ENCODE results near the gene SPAG4. TPM values are rescaled to one million over a fixed set of nuclear protein-coding genes. Genes with fewer than 3 reads are reported as not detected.
A peak's percentile ranks its signal among the peaks of the same experiment; 100 is the strongest.

The SPAG4 gene
- total RNA-seq, 2 experiments from 2014 or later, result 6.5 to 6.9 TPM

DNA sequence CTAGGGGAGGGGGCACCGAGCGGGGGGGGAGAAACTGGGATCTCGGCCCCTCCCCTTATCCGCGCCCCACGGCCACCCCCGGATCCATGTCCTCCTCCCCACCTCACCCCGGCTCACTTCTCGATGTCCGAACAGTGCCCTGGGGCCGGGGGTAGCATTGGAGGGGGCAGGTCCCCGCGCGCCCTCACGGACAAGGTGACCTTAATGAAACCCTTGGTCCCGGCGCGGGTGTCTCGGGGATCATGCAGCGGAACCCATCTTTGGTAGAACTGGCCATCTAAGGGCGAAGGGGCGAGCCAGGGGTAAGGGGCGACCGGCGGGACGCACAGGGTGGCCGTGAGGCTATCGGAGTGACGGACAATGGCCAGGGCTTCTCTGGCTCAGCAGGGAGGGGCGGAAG, 13.6 kb upstream of the SPAG4 start:
- CTCF ChIA-PET, result interaction anchor here (0.9 to 3.9 kb wide), 14 partner anchors 10 to 391 kb away, joined by 3 to 23 read pairs (median 6); partner anchors contain the start of genes SCAND1 and SPAG4
- Mint-ChIP-seq H3K4me1 (peaks cover 8% of the 10 kb centered on the region), H3K4me3 (no peak overlapping the region), H3K27ac (no peak overlapping the region), H3K9me3 (no peaks in the 10 kb centered on the region), H3K36me3 (ENCODE audit: low read depth) (no peaks in the 10 kb centered on the region), H3K27me3 (peaks cover 52% of the 10 kb centered on the region)
- POLR2A ChIA-PET, result interaction anchor here (1.0 to 3.7 kb wide), 3 partner anchors 13 to 102 kb away, joined by 3 to 11 read pairs (median 10); partner anchors contain the start of gene SPAG4
- no peak for DNase-seq

DNA sequence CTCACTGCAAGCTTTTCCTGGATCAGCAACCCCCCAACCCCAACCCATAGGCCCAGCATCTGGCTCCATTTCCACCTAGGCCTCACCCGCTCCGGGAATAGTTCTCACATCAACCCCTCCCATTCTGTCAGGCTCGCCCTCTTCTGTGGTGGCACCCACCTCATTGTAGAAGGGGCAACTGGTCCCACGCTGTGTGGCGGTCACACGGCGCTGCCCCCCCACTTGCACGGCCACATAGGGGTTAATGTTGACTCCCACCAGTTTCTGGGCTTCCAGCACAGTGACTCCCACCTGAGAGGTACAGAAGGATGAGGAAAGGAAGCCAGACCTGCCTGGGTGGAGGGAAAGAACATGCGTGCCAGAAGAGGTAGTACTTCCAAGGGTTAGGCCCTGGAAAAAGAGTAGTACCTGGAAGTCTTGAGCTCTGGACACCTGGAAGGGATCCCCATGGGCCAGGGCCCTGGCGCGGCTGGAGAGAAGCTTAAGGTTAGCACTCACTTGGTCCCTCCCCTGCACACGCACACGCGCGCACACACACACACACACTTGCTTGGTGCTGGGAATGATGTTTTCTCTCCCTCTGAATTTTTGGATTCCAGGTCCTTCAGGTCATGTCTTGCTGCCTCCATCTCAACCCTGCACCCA, 12.7 kb upstream of the SPAG4 start:
- Mint-ChIP-seq H3K4me1 (peaks cover 8% of the 10 kb centered on the region), H3K36me3 (ENCODE audit: low read depth) (no peaks in the 10 kb centered on the region), H3K4me3 (no peak overlapping the region), H3K27me3 (peaks cover 42% of the 10 kb centered on the region), H3K9me3 (no peaks in the 10 kb centered on the region), H3K27ac (no peak overlapping the region)
- CTCF ChIA-PET, result interaction anchor here (0.5 to 3.9 kb wide), 7 partner anchors 13 to 285 kb away, joined by 3 to 23 read pairs (median 4); partner anchors contain the start of gene SPAG4
- DNase-seq, result no peak
- POLR2A ChIA-PET, result interaction anchor here (1.2 to 3.9 kb wide), 4 partner anchors 13 to 97 kb away, joined by 4 to 20 read pairs (median 8); partner anchors contain the start of genes NFS1, ROMO1 and SPAG4

DNA sequence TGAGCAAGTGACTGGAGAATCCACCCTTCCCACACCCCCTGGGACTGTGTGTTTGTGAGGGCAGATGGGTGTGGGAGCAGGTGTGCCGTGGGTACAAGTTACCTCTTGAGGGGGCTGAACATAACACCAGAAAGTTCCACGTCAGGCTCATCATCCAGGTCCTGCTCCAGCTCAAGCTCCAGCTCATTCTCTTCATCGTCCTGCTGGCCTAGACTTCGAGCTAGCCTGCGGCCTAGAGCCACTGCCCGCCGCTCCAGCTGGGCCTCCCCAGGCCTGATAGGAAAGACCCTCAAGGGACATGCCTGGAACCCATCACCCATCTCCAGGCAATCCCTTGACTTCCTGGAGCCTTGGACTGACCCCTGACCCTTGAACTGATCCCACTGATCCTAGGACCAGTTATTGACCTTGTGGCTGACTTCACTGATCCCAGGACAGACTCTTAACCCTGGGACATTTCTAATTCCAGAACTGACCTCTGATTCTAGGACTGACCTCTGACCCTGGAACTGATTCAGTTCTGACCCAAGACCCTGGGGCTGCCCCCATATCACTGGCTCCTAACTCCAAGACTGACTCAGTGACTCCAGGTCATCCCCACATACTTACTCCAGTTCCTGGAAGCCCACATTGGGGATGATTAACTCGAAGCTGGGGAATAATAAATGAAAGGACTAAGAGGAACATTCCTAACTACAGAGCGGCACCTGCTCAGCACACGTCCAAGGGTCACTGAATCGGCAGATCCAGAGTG, 11.8 kb upstream of the SPAG4 start:
- Mint-ChIP-seq H3K27me3 (peaks cover 33% of the 10 kb centered on the region), H3K4me3 (no peak overlapping the region), H3K4me1 (peaks cover 8% of the 10 kb centered on the region), H3K27ac (no peak overlapping the region), H3K36me3 (ENCODE audit: low read depth) (no peaks in the 10 kb centered on the region), H3K9me3 (no peaks in the 10 kb centered on the region)
- DNase-seq, result no peak
- ChIA-PET POLR2A (interaction anchor here (1.2 to 3.9 kb wide), 4 partner anchors 12 to 96 kb away, joined by 4 to 20 read pairs (median 8); partner anchors contain the start of genes NFS1, ROMO1 and SPAG4), CTCF (interaction anchor here (0.6 to 3.9 kb wide), 7 partner anchors 12 to 143 kb away, joined by 3 to 23 read pairs (median 6); partner anchors contain the start of genes NFS1, ROMO1 and SPAG4)

DNA sequence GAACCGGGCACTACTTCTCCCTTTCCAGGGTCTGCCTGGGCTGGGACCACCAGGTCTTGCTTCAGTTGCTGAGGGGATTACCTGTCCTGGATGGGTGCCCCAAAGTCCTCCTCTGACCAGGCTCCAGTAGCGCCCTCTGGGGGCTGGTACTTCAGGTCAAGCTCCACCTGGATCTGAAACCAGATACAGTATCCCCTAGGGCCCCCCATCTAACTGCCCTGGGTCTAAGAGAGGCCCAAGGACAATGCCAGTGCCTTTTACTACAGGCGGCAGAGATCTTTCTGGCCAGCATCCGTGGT, 11.2 kb upstream of the SPAG4 start:
- Mint-ChIP-seq H3K36me3 (ENCODE audit: low read depth) (no peaks in the 10 kb centered on the region), H3K27ac (no peak overlapping the region), H3K4me1 (peaks cover 8% of the 10 kb centered on the region), H3K27me3 (peaks cover 29% of the 10 kb centered on the region), H3K9me3 (no peaks in the 10 kb centered on the region), H3K4me3 (no peak overlapping the region)
- ChIA-PET POLR2A (interaction anchor here (1.1 to 3.9 kb wide), 2 partner anchors 12 to 56 kb away, joined by 3 to 20 read pairs; partner anchors contain the start of gene SPAG4), CTCF (interaction anchor here (0.9 to 3.5 kb wide), 4 partner anchors 15 to 141 kb away, joined by 3 to 11 read pairs (median 7); partner anchors contain the start of genes NFS1 and ROMO1)
- DNase-seq, result no peak

DNA sequence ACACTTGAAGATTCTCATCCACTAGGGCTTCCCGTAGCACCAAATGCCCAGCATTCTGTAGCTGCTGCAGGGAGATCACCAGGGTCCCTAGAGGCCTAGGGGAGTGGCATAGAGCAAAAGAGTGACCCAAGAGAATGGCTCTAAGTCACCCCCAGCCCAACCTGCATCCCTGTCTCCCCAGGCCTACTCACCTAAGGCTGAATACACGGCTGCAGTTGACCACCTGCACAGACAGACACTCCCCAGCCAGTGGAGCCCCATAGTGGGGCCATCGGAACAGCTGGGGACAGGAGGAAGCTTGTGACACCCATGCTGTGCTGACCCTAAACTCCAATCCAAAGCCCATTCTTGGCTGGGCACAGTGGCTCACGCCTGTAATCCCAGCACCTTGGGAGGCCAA, 9.5 kb upstream of the SPAG4 start:
- Mint-ChIP-seq H3K4me3 (no peak overlapping the region), H3K27me3 (peaks cover 14% of the 10 kb centered on the region), H3K27ac (no peak overlapping the region), H3K36me3 (ENCODE audit: low read depth) (no peaks in the 10 kb centered on the region), H3K4me1 (peaks cover 4% of the 10 kb centered on the region), H3K9me3 (no peaks in the 10 kb centered on the region)
- CTCF ChIA-PET, result interaction anchor here (0.6 to 1.8 kb wide), 2 partner anchors 13 to 1174 kb away, joined by 3 to 10 read pairs; no protein-coding TSS in a partner anchor
- DNase-seq, result no peak
- POLR2A ChIA-PET, result interaction anchor here (3.9 kb wide), 1 partner anchor 10 kb away, joined by 20 read pairs; the partner anchor contains the start of gene SPAG4

DNA sequence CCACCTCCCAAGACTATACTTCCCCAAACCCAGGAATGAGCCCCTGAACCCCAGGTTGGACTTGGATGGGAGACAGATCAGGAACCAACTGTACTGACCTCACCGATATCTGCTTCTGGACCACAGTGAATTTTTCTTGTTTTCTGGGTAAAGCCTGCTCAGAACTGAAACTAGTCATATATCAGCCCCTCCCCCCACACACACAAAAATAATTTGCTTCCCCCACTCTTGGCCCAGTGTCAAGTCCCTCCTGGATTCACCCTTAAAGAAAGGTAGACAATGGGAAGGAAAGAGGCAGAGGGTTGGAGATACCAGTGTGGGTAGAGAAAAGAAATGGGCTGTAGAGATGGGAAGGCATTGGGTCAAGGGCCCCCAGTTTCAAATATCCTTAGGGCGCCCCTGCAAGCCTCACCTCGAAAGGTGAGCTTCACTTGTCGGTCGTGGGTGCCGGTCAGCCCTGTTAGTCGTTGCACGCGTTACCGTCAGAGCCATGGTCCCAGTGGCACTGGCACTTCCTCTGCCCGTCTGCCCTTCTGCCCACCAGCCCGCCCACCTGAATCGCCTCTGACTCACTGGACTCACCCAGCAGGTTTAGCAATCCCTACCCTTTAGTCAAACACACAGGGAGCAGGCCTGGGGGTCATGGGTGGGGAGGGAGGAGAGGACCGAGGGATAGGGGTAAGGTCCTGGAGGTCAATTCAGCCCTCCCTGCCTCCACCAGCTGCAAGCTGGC, 8.5 kb upstream of the SPAG4 start:
- Mint-ChIP-seq H3K9me3 (no peaks in the 10 kb centered on the region), H3K27ac (no peak overlapping the region), H3K27me3 (peaks cover 7% of the 10 kb centered on the region), H3K36me3 (ENCODE audit: low read depth) (no peaks in the 10 kb centered on the region), H3K4me3 (no peak overlapping the region), H3K4me1 (no peaks in the 10 kb centered on the region)
- ChIA-PET CTCF (no interaction called here), POLR2A (interaction anchor here (0.7 kb wide), 1 partner anchor 8 kb away, joined by 3 read pairs; no protein-coding TSS in a partner anchor)
- no peak for DNase-seq

DNA sequence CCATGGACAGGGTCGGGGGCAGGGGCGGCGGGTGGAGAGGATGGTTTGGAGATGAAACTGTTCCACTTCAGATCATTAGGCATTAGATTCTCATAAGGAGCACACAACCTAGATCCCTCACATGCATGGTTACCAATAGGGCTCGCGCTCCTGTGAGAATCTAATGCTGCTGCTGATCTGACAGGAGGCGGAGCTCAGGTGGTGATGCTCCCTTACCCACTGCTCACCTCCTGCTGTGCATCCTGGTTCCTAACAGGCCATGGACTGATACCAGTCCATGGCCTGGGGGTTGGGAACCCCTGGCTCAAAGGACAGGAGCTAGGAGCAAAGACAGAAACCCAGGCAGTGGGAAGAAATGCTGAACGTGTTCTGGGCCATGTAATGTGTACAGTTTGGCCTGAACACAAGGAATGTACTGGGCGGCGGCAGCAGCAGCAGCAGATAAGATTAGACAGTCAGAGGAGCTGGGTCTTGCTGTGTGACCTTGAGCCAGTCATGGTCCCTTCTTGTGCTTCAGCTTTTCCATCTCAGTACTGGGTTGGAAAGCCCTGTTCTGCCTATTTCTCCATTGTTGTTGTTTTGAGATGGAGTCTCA, 4.7 kb upstream of the SPAG4 start:
- Mint-ChIP-seq H3K4me3 (no peak overlapping the region), H3K27ac (no peak overlapping the region), H3K9me3 (no peaks in the 10 kb centered on the region), H3K36me3 (ENCODE audit: low read depth) (no peaks in the 10 kb centered on the region), H3K4me1 (peaks cover 7% of the 10 kb centered on the region), H3K27me3 (peaks cover 1% of the 10 kb centered on the region)
- ChIA-PET POLR2A (no interaction called here), CTCF (interaction anchor here (1.4 kb wide), 1 partner anchor 10 kb away, joined by 8 read pairs; no protein-coding TSS in a partner anchor)
- no peak for DNase-seq

DNA sequence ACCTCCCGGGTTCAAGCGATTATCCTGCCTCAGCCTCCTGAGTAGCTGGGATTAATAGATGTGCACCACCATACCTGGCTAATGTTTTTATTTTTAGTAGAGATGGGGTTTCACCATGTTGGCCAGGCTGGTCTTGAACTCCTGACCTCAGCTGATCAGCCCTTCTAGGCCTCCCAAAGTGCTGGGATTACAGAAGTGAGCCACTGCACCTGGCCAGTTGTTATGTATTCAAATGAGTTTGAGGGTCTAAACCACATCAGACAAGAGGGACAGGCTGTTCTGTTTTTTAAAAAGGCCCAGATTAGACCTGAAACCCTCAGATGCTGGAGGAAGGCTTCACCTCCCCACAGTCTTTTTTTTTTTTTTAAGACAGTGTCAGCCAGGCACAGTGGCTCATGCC, 4.1 kb upstream of the SPAG4 start:
- no peaks in the 10 kb centered on the region for H3K36me3 Mint-ChIP-seq (ENCODE audit: low read depth)
- H3K4me3 Mint-ChIP-seq, result no peak overlapping the region
- no peak for DNase-seq
- ChIA-PET POLR2A (no interaction called here), CTCF (interaction anchor here (1.4 kb wide), 1 partner anchor 10 kb away, joined by 8 read pairs; no protein-coding TSS in a partner anchor)
- no peak overlapping the region for H3K27ac Mint-ChIP-seq
- H3K4me1 Mint-ChIP-seq, result peaks cover 10% of the 10 kb centered on the region
- H3K9me3 Mint-ChIP-seq, result no peaks in the 10 kb centered on the region
- H3K27me3 Mint-ChIP-seq, result peaks cover 1% of the 10 kb centered on the region

DNA sequence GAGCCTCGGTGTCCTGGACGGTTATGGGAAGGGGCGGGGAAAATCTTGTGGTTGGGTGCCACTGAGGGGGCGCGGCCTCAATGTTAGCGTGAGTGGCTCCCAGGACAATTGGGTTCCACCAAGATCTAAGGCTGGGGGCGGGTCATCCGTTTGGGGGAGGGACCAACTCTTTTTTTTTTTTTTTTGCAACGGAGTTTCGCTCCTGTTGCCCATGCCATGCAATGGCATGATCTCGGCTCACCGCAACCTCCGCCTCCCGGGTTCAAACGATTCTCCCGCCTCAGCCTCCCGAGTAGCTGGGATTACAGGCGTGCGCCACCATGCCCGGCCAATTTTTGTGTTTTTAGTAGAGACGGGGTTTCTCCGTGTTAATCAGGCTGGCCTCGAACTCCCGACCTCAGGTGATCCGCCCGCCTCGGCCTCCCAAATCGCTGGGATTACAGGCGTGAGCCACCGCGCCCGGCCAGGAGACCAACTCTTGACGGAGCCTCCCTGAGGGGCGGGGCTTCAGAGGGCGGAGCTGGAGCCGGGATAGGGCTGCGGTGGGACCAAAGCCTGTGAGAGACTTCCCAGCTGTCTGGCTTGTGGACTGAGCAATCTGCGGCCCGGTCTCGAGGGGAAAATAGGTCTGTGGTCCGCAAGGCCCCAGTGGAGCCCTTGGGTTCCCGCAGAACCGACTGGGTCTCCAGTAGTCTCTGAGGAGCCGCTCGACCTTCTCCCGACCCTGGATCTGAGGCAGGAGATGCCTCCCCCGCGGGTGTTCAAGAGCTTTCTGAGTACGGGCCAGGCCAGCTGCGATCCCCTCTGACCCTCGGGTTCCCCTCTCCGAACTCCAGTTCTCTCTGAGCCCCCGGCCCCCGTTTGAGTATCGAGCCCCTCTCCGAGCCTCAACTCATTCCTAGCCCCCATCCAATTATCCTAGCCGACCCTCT, 1.1 kb downstream of the SPAG4 start:
- Mint-ChIP-seq H3K4me1 (peaks cover 46% of the 10 kb centered on the region), H3K36me3 (ENCODE audit: low read depth) (peaks cover 3% of the 10 kb centered on the region), H3K4me3 (peak overlapping the region; percentile 83), H3K9me3 (no peaks in the 10 kb centered on the region), H3K27me3 (peaks cover 1% of the 10 kb centered on the region), H3K27ac (peak overlapping the region; percentile 90)
- DNase-seq, result peak; percentile 69
- ChIA-PET CTCF (interaction anchor here (0.6 to 3.4 kb wide), 7 partner anchors 8 to 337 kb away, joined by 3 to 23 read pairs (median 4); partner anchors contain the start of genes ERGIC3 and SCAND1), POLR2A (interaction anchor here (0.6 to 9.0 kb wide), 21 partner anchors 12 to 1253 kb away, joined by 3 to 198 read pairs (median 6); partner anchors contain the start of genes CEP250, CPNE1, EIF6 and ERGIC3)

DNA sequence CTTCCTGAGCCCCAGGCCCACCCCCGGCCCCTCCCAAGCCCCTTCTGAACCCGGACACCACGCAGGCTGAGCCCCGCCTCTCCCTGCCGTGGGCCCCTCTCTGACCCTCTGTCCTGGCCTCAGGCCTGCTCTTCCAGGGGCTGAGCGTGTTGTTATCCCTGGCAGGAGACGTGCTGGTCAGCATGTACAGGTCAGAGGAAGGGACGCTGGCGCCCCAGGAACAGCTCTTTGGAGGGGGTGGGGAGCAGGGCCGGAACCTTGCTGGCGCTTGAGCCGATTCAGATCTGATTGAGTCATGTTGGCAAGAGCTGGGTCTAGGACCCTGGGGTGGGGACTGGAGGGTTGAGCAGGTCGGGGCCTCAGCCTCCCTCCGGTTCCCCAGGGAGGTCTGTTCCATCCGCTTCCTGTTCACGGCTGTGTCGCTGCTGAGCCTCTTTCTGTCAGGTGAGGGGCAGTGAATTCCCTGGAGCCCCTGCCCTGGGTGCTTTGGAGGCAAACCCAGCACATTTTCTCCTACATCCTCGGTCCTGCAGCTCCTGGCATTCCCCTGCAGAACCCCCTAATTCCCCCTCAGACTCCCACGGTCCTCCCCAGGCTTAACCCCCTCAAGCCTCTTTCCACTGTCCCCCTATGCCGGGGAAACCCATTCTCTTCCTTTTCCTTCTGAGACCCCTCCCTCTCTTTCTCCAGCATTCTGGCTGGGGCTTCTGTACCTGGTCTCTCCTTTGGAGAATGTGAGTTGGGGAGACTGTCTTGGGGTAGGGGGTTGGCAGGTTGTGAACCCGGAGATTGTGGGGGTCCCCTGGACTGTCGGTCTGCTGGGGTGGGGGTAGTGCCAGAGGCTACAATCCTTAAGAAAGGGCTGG, 2.0 kb downstream of the SPAG4 start:
- Mint-ChIP-seq H3K27me3 (peaks cover 1% of the 10 kb centered on the region), H3K4me1 (peaks cover 46% of the 10 kb centered on the region), H3K36me3 (ENCODE audit: low read depth) (peaks cover 3% of the 10 kb centered on the region), H3K4me3 (peak overlapping the region; percentile 83), H3K9me3 (no peaks in the 10 kb centered on the region), H3K27ac (peak overlapping the region; percentile 90)
- CTCF ChIA-PET, result interaction anchor here (1.2 to 3.4 kb wide), 5 partner anchors 16 to 336 kb away, joined by 3 to 23 read pairs (median 8); partner anchors contain the start of gene SCAND1
- peak; percentile 52 for DNase-seq
- POLR2A ChIA-PET, result interaction anchor here (1.3 to 9.0 kb wide), 10 partner anchors 13 to 337 kb away, joined by 3 to 198 read pairs (median 24); partner anchors contain the start of genes CEP250, CPNE1, NFS1 and PHF20

Data from activated CD4-positive, alpha-beta memory T cell treated with anti-CD3 and anti-CD28 coated beads, Interleukin-2, amount 10 ng/mL, durations not matched to agents 7 days and 5 days (primary cell).